ENCODE data around the gene PHLDA2.

The PHLDA2 gene

GRCh38 chr11:2930704-2931419 is 1.6 kb upstream of the PHLDA2 start:
- no peaks in the 10 kb centered on the region for H3K4me1 ChIP-seq (ENCODE audit: insufficient read depth, low read length)
- no peak overlapping the region for H3K4me3 ChIP-seq (ENCODE audit: low read depth in 1 of 2, low read length in 2 of 2)
- ATAC-seq (ENCODE audit: insufficient read depth, low read depth): no peak

GRCh38 chr11:2929950-2930703 is 907 bp upstream of the PHLDA2 start:
- DNase-seq (no peak), ATAC-seq (ENCODE audit: insufficient read depth, low read depth) (no peak)
- no peaks in the 10 kb centered on the region for H3K27me3 ChIP-seq (ENCODE audit: insufficient read depth, low read length, poor library complexity)
- no peak overlapping the region for H2AFZ ChIP-seq (ENCODE audit: low read depth, low read length)
- no peaks in the 10 kb centered on the region for H3K9me3 ChIP-seq (ENCODE audit: insufficient read depth, low read length, severe bottlenecking)
- H3K27ac ChIP-seq (ENCODE audit: low read length): no peak overlapping the region
- TF ChIP-seq EZH2 (IDR thresholded peaks at IDR 0.05; ENCODE audit: borderline replicate concordance, low read depth, low read length, severe bottlenecking) (no peak), CTCF (IDR thresholded peaks at IDR 0.05; ENCODE audit: borderline replicate concordance, extremely low read depth, low read length, poor library complexity, severe bottlenecking) (peak; percentile 21)
- no peaks in the 10 kb centered on the region for H3K36me3 ChIP-seq (ENCODE audit: insufficient read depth, low read length)
- no peak overlapping the region for H3K4me3 ChIP-seq (ENCODE audit: low read depth in 1 of 2, low read length in 2 of 2)
- H3K9ac ChIP-seq (ENCODE audit: low read depth, low read length): no peak overlapping the region
- no peak overlapping the region for H3K4me2 ChIP-seq (ENCODE audit: insufficient read depth, low read length)
- no peaks in the 10 kb centered on the region for H3K4me1 ChIP-seq (ENCODE audit: insufficient read depth, low read length)
- no peaks in the 10 kb centered on the region for H3K79me2 ChIP-seq (ENCODE audit: insufficient read depth, low read length)
- no peaks in the 10 kb centered on the region for H4K20me1 ChIP-seq (ENCODE audit: insufficient read depth, low read length)

More at GRCh38 chr11:2930704-2931419, 1.6 kb upstream of the PHLDA2 start:
- H3K9ac ChIP-seq (ENCODE audit: low read depth, low read length): no peak overlapping the region
- no peaks in the 10 kb centered on the region for H3K9me3 ChIP-seq (ENCODE audit: insufficient read depth, low read length, severe bottlenecking)
- no peaks in the 10 kb centered on the region for H3K79me2 ChIP-seq (ENCODE audit: insufficient read depth, low read length)
- H3K27me3 ChIP-seq (ENCODE audit: insufficient read depth, low read length, poor library complexity): no peaks in the 10 kb centered on the region
- H3K4me2 ChIP-seq (ENCODE audit: insufficient read depth, low read length): no peak overlapping the region
- H3K27ac ChIP-seq (ENCODE audit: low read length): no peak overlapping the region
- DNase-seq: no peak
- H2AFZ ChIP-seq (ENCODE audit: low read depth, low read length): no peak overlapping the region
- H4K20me1 ChIP-seq (ENCODE audit: insufficient read depth, low read length): no peaks in the 10 kb centered on the region
- no peaks in the 10 kb centered on the region for H3K36me3 ChIP-seq (ENCODE audit: insufficient read depth, low read length)
- no peak for TF ChIP-seq CTCF (IDR thresholded peaks at IDR 0.05; ENCODE audit: borderline replicate concordance, extremely low read depth, low read length, poor library complexity, severe bottlenecking)
- no peak for TF ChIP-seq EZH2 (IDR thresholded peaks at IDR 0.05; ENCODE audit: borderline replicate concordance, low read depth, low read length, severe bottlenecking)

GRCh38 chr11:2929531-2929949 is 320 bp upstream of the PHLDA2 start:
- TF ChIP-seq EZH2 (IDR thresholded peaks at IDR 0.05; ENCODE audit: borderline replicate concordance, low read depth, low read length, severe bottlenecking) (no peak), CTCF (IDR thresholded peaks at IDR 0.05; ENCODE audit: borderline replicate concordance, extremely low read depth, low read length, poor library complexity, severe bottlenecking) (no peak)
- no peaks in the 10 kb centered on the region for H3K36me3 ChIP-seq (ENCODE audit: insufficient read depth, low read length)
- no peak overlapping the region for H3K4me3 ChIP-seq (ENCODE audit: low read depth in 1 of 2, low read length in 2 of 2)
- no peaks in the 10 kb centered on the region for H3K79me2 ChIP-seq (ENCODE audit: insufficient read depth, low read length)
- H3K27me3 ChIP-seq (ENCODE audit: insufficient read depth, low read length, poor library complexity): no peaks in the 10 kb centered on the region
- H2AFZ ChIP-seq (ENCODE audit: low read depth, low read length): no peak overlapping the region
- H3K9me3 ChIP-seq (ENCODE audit: insufficient read depth, low read length, severe bottlenecking): no peaks in the 10 kb centered on the region
- H3K4me1 ChIP-seq (ENCODE audit: insufficient read depth, low read length): no peaks in the 10 kb centered on the region
- ATAC-seq (ENCODE audit: insufficient read depth, low read depth) (no peak), DNase-seq (no peak)
- no peak overlapping the region for H3K9ac ChIP-seq (ENCODE audit: low read depth, low read length)
- no peak overlapping the region for H3K27ac ChIP-seq (ENCODE audit: low read length)
- no peaks in the 10 kb centered on the region for H4K20me1 ChIP-seq (ENCODE audit: insufficient read depth, low read length)
- H3K4me2 ChIP-seq (ENCODE audit: insufficient read depth, low read length): no peak overlapping the region

All from DND-41 (cell line).